Esophagus muscularis mucosa (tissue), 4 donors: ENCODE results near the gene TTLL5. TPM values are rescaled to one million over a fixed set of nuclear protein-coding genes. Genes with fewer than 3 reads are reported as not detected.

Experiments
- DNase-seq: peaks from one replicate; pipeline ENCODE4 v3.0.0-alpha.2; 2017; ENCODE audit errors: extremely low spot score
- H3K27ac ChIP-seq, 4 donors: fragments of 200-600 bp; sonication (generic); replicated peaks in 1 of 4; 1 replicate in 3 of 4; 2 replicates in 1 of 4; pipeline ENCODE4 v1.5.1; 2016 to 2019; ENCODE audit warnings: mild to moderate bottlenecking in 1 of 4
- H3K27me3 ChIP-seq, 4 donors: fragments of 200-600 bp; sonication (generic); one replicate each; pipeline versions ENCODE4 v1.5.1 to v1.6.0; 2016 to 2019
- H3K36me3 ChIP-seq, 4 donors: fragments of 200-600 bp; sonication (generic); one replicate each; pipeline ENCODE4 v1.5.1; 2016 to 2019
- H3K4me1 ChIP-seq, 4 donors: fragments of 200-600 bp; sonication (generic); one replicate each; pipeline ENCODE4 v1.5.1; 2016 to 2019
- H3K4me3 ChIP-seq, 4 donors: fragments of 200-600 bp; sonication (generic); 1 replicate in 2 of 4; 2 replicates in 2 of 4; pipeline ENCODE4 v1.5.1; 2016 to 2019; ENCODE audit warnings: mild to moderate bottlenecking in 4 of 4, moderate library complexity in 1 of 4
- H3K9me3 ChIP-seq, 4 donors: fragments of 200-600 bp; sonication (generic); 1 replicate in 3 of 4; 2 replicates in 1 of 4; pipeline ENCODE4 v1.5.1; 2016 to 2019
- CTCF ChIP-seq, 3 experiments: fragments of 200-600 bp in 2 of 3; fragments of 450-650 bp in 1 of 3; sonication (generic) in 2 of 3; IDR thresholded peaks; one replicate each; pipeline ENCODE4 v1.5.1; 2017 to 2019; ENCODE audit warnings: antibody characterized with exemption in 3 of 3, mild to moderate bottlenecking in 2 of 3, moderate library complexity in 1 of 3
- EP300 ChIP-seq: sonication (generic); formaldehyde crosslinking; IDR thresholded peaks from one replicate; pipeline ENCODE4 v1.6.1; 2017; ENCODE audit warnings: antibody characterized with exemption
- POLR2A ChIP-seq: fragments of 450-650 bp; IDR thresholded peaks from one replicate; pipeline ENCODE4 v1.6.1; 2017; ENCODE audit warnings: antibody characterized with exemption, moderate library complexity, mild to moderate bottlenecking, low read depth
- POLR2AphosphoS5 ChIP-seq, 2 donors: sonication (generic); formaldehyde crosslinking; IDR thresholded peaks; one replicate each; pipeline ENCODE4 v1.6.1; 2017; ENCODE audit warnings: antibody characterized with exemption in 2 of 2
- WGBS: methylation state at CpG from one replicate; pipeline ENCODE4 v1.1.5; 2018; 5-methylcytosine and 5-hydroxymethylcytosine counted together
- intact Hi-C: fragments of 100-400 bp; cut with DNase I; formaldehyde crosslinking; loops from one replicate; pipeline ENCODE4 v1.15.1; 2023
- total RNA-seq, 4 donors: library from RNA; depleted of rRNA; stranded (reverse); fragments of >200 nt; gene quantifications; one replicate each; pipeline versions ENCODE4 v1.1.0 to v1.2.1, GENCODE V29; 2016

Gene TTLL5
- total RNA-seq, 4 donors from 2014 or later, result 16.9 to 26.6 (median 21.2) TPM

GRCh38 chr14:75653563-75653962 lies 7.5 kb upstream of the TTLL5 start:
- intact Hi-C loops, result no loop called here
- TF ChIP-seq EP300, result no peak
- TF ChIP-seq POLR2A, result no peak
- no peak for TF ChIP-seq CTCF (IDR thresholded peaks at IDR 0.05)
- TF ChIP-seq POLR2AphosphoS5 (IDR thresholded peaks at IDR 0.05), result no peak
- no peaks in the 10 kb centered on the region for H3K9me3 ChIP-seq
- H3K27me3 ChIP-seq, result no peaks in the 10 kb centered on the region
- H3K4me1 ChIP-seq, result peaks cover 5 to 12% (median 11%) of the 10 kb centered on the region in 4 donors
- DNase-seq, result no peak
- WGBS, result 92% methylated on average over 1 of the region's 1 CpG
- peaks cover 17 to 75% (median 57%) of the 10 kb centered on the region in 4 donors for H3K36me3 ChIP-seq
- no peak overlapping the region for H3K4me3 ChIP-seq
- no peak overlapping the region for H3K27ac ChIP-seq

GRCh38 chr14:75654127-75654732 lies 6.8 kb upstream of the TTLL5 start:
- Histone ChIP-seq H3K36me3 (peaks cover 17 to 72% (median 57%) of the 10 kb centered on the region in 4 donors), H3K4me1 (peaks cover 3 to 7% (median 6%) of the 10 kb centered on the region in 4 donors), H3K4me3 (no peak overlapping the region), H3K27me3 (no peaks in the 10 kb centered on the region), H3K9me3 (no peaks in the 10 kb centered on the region), H3K27ac (no peak overlapping the region)
- WGBS, result 8% methylated on average over 4 of the region's 4 CpGs
- DNase-seq, result peak; percentile 96
- intact Hi-C loops, result no loop called here
- TF ChIP-seq CTCF (IDR thresholded peaks at IDR 0.05) (peak; percentile 96 to 99 (median 97)), POLR2AphosphoS5 (IDR thresholded peaks at IDR 0.05) (peak in 1 of 2 donors; percentile 55), POLR2A (no peak), EP300 (no peak)

- DNase-seq, result no peak
- no peak for TF ChIP-seq POLR2A
- TF ChIP-seq POLR2AphosphoS5 (IDR thresholded peaks at IDR 0.05), result no peak
- no peak for TF ChIP-seq CTCF (IDR thresholded peaks at IDR 0.05)
- TF ChIP-seq EP300, result no peak
- Histone ChIP-seq H3K4me3 (no peak overlapping the region), H3K36me3 (peaks cover 16 to 62% (median 49%) of the 10 kb centered on the region in 4 donors), H3K9me3 (no peaks in the 10 kb centered on the region), H3K4me1 (peaks cover 9 to 17% (median 16%) of the 10 kb centered on the region in 4 donors), H3K27me3 (no peaks in the 10 kb centered on the region), H3K27ac (no peak overlapping the region)
- intact Hi-C loops, result no loop called here
- 0% methylated on average over 1 of the region's 1 CpG for WGBS
These were observed 5.8 kb upstream of the TTLL5 start for GRCh38 chr14:75655235-75655634.

- Histone ChIP-seq H3K36me3 (peaks cover 0 to 41% (median 28%) of the 10 kb centered on the region in 4 donors), H3K27me3 (no peaks in the 10 kb centered on the region), H3K4me1 (peaks cover 11 to 29% (median 26%) of the 10 kb centered on the region in 4 donors), H3K4me3 (no peak overlapping the region), H3K9me3 (no peaks in the 10 kb centered on the region), H3K27ac (no peak overlapping the region)
- TF ChIP-seq POLR2AphosphoS5 (IDR thresholded peaks at IDR 0.05) (no peak), EP300 (no peak), POLR2A (no peak), CTCF (IDR thresholded peaks at IDR 0.05) (no peak)
- no peak for DNase-seq
- intact Hi-C loops, result no loop called here
- WGBS, result 68% methylated on average over 4 of the region's 4 CpGs
These were observed 3.7 kb upstream of the TTLL5 start for GRCh38 chr14:75657331-75657730.

- Histone ChIP-seq H3K27me3 (no peaks in the 10 kb centered on the region), H3K9me3 (no peaks in the 10 kb centered on the region), H3K4me3 (no peak overlapping the region), H3K36me3 (peaks cover 0 to 33% (median 24%) of the 10 kb centered on the region in 4 donors), H3K27ac (no peak overlapping the region), H3K4me1 (peaks cover 10 to 28% (median 25%) of the 10 kb centered on the region in 4 donors)
- TF ChIP-seq POLR2AphosphoS5 (IDR thresholded peaks at IDR 0.05) (no peak), CTCF (IDR thresholded peaks at IDR 0.05) (no peak), EP300 (no peak), POLR2A (no peak)
- no peak for DNase-seq
- 97% methylated on average over 2 of the region's 2 CpGs for WGBS
- intact Hi-C loops, result no loop called here
These were observed 2.1 kb upstream of the TTLL5 start for GRCh38 chr14:75658957-75659356.
